GM18508 (cell line): ENCODE data around the gene RNF167.

Source experiments
- ATAC-seq: cut with Tn5 transposase; IDR thresholded peaks from one replicate; pipeline ENCODE4 v1.9.1; 2021; ENCODE audit warnings: moderate number of reproducible peaks; ENCODE audit not compliant: insufficient read depth, unreplicated experiment

Gene RNF167

GRCh38 chr17:4937553-4937952, 2.5 kb upstream of the RNF167 start:
- ATAC-seq = no peak

- ATAC-seq = no peak
These were observed 2.0 kb upstream of the RNF167 start for GRCh38 chr17:4938069-4938491.

DNA sequence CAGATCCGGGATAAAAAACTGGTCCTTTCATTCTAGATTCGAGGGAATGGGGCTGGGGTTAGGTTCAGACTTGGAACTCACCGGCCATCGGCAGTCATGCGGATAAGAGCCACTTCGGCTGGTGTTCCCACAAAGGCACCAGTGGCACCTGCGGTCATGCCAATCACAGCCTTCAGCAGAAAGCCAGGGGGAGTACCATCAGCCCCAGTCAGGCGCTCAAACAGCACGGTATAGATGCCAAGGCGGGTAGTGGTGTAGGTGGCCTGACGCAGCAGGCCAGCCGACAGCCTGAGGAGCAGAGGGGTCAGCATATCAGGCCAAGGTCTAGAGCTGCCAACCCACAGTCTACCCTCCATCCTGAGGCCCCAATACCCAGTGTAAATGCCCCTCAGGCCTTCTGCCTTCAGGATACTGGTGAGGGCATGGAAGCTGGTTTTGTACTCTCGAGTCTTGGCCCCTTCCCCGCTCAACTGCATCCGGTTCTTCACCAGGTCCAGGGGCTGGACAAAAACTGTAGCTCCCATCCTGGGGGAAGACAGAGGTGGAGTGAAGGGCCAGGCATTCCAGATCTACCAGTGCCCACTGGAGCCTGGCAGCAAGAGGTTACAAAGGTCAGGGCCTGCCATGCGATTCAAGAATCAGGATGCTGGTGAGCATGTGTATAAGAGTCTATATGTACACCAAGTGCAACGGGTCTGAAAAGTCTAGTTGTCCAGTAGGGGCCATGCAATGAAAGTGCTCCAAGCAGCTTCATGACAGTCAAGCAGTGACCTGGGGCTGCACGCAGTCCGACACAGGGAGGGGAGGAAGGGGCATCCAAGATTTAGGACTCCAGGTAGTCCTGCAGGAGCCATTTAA, 1.2 kb upstream of the RNF167 start:
- no peak for ATAC-seq

GRCh38 chr17:4939546-4939795, 597 bp upstream of the RNF167 start:
- ATAC-seq = no peak

DNA sequence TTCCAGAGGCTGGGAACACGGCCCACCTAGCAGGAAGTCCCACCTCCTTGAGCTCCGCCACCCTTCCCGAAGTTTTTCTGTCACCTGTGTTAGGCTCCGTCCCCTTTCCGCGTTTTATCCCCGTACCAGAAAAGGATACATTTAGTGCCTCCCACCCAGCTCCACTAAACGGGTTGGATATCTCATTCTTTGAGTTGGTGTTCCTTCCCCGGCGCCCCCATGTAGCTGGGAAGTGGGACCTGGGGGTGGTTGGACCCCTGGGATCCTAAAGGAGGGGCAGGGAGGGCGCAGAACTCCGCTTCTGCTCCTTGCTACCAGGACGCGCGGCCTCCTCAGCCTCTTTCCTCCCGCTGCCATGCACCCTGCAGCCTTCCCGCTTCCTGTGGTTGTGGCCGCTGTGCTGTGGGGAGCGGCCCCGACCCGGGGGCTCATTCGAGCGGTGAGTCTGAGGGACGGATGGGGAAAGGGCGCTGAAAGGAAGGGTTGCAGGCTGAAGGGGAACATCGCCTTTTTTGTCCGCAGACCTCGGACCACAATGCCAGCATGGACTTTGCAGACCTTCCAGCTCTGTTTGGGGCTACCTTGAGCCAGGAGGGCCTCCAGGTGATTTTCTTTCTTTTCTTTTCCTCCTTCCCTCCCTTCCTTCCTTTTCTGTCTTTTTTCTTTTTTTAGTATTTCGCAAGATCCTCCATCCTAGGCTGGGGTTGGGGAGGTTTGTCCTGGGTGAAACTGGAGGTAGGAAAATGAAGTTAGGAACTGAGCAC, 669 bp downstream of the RNF167 start:
- ATAC-seq = no peak

DNA sequence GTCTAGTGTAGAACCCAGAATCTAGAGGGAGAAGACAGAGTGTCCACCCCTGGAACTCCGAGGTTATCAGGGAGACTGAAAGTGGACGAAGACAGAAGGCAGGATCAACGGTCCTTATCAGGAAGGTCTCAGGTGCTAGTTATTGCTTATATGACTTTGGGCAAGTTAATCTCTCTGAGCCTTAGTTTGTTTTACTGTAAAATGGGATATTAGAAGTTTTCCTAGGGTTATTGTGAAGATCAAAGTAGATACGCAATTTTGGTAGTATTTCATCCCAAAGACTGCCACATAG, 1.2 kb downstream of the RNF167 start:
- no peak for ATAC-seq

- ATAC-seq = no peak
These were observed 2.9 kb downstream of the RNF167 start for GRCh38 chr17:4942760-4943508.

DNA sequence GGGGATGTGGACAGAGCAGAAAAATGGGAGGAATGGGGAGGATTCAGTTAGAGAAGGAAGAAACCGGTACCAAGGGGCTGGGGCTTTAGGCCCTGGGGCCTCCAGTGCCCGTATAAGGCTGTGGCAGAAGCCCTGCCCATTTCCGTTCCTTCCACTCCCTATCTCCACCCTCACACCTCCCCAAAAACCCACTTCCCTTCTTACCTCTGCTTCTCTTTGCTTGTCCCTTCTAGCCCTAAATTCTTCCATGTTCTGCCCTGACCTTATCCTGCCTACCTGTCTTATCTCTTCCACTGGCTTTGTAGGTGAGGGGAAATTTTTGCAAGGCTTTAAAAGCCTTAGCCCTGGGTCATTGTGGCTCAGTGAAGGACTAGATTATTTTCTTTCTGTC, 4.1 kb downstream of the RNF167 start:
- ATAC-seq = no peak

- no peak for ATAC-seq
These were observed 4.6 kb downstream of the RNF167 start for GRCh38 chr17:4944554-4945175.

DNA sequence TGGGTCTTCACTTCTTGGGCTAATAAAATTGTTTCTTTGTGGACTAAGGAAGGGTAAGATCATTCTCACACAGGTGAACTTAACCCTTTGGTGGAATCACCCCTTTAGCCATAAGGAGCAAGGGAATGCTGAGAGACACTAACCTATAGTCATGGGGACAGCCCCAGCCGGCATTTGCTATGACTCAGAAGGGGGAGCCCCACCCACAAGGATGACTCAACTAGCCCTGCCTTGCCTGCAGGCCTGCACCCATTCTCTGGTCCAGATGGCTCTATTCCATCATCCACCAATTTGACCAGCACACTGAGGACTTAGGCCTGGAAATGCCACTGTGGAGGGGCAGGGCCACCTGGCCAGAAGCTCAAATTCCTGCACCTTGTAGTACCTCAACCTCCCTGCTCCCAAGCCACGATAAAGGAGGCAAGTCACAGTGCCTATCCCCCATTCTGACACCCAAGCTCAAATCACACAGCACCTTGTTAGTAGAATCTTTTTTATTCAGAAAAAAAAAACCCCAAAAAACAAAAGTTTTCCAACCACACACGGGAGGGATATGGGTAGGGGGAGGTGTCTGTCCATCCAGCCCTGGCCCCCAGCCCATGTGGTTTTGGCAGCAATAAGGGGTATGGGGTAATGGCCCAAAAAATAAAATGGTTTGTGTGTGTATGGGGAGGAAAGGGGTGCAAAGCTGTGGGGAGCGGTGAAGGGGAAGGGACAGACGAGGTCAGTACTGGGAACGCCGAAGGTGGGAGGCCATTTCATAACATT, 5.3 kb downstream of the RNF167 start:
- ATAC-seq = no peak

GRCh38 chr17:4945944-4946280, 5.8 kb downstream of the RNF167 start:
- ATAC-seq = no peak

DNA sequence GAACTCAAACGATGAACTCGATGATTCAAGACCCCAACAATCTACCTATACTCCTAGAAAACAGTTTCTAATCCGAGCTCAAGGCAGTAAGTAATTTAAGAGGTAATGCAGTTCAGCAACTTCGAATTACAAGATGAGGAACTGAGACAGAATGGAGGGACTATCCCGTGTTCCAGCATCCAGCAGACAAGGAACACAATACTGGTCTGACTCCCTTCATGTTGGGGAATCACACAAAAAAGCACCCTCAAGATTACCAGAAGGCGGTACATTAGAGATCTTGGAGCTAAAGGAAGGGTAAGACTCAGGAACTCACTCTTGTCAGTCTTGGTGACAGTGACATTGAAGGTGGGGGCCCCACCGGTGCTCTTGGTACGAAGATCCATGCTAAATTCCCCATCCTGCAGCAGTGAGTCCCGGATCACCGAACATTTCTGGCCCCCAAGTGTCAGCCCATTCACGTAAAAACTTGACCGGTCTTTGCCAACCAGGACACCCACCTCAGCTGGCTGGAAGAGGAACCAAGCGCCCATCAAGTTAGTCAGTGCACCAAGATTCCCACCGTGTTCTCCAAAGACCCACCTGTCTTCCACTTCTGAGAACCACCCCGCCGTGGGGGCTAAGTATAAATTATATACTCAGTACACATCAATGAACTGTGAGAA, 6.4 kb downstream of the RNF167 start:
- ATAC-seq = no peak

DNA sequence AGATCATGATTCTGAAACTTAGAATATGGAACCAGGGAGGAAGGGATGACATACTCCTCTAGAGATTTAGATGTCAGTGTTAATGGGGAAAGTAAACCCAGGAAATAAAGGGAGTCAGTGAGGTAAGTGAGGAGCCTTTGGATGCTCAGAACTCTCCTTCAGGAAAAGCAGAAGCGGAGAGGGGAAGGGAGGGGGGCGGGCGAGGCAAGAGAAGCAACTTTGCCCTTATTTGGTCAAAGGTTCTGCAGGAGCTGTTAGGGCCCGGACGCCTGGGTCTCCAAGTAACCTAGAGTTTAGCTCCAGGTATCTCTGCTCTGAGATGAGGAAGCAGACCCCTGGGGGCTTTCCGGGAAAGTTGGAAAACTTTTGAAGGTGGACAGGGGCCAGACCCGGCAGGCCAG, 6.9 kb downstream of the RNF167 start:
- no peak for ATAC-seq

DNA sequence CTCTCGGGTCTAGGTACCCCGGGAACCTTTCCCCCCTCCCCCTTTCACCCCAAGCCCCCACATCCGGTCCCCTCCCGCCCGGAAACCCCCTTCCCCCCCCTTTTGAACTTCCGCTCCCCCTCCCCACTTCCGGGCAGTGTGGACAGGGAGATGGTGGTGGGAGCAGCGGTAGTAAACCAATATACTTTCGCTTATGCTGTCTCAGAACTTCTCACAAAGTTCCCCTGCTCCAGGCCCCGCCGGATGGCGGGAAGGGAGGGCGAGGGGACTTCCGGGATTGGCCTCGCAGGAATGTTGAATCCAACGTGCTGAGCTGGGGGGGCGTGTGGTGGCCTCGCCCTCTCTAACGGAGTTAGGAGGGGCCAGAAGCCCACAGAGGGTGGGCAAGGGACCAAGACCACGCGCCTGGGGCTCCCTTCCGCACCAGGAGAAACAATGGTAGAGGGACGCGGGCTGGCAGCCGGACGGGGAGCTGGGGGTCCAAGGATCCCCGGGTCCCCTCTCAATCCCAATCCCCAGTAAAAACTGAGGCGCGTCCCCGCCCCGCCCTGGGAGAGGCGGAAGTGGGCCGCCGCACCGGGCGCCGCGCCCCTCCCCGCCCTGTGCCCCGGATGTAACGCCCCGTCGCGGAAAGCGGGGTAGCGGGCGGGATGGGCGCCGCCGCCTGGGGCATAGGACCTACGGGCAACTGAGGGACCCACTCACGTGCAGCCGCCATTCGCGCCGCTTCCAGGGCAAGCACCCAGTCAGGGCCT, 7.5 kb downstream of the RNF167 start:
- ATAC-seq = no peak

- no peak for ATAC-seq
These were observed 8.3 kb downstream of the RNF167 start, which contains the start of gene PFN1 for GRCh38 chr17:4948166-4948930. Gene PFN1 (minus strand): TSS chr17:4948530. CDS start chr17:4948394, 136 bp downstream.

DNA sequence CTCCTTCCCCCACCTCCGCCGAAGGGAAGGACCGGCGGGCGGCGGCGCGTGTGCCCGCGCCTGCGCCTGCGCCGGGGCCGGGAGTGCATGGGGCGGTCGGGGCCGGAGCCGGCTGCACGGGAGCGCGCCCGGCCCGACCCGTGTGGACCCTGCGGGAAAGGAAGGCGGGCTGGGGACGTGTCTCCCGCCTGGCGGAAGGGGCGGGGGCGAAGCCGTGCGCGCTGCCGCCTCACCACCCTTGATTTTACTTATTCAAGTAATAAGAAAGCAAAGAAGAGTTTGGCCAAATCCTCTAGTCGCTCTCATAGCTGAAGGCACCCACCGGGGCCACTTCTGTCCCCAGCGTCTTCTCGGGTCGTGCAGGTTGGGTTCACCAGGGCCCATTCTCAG, 8.9 kb downstream of the RNF167 start:
- ATAC-seq = no peak

GRCh38 chr17:4949321-4950074, 9.4 kb downstream of the RNF167 start:
- no peak for ATAC-seq
